Keratinocyte (primary cell): ENCODE data around the gene MARCHF2. TPM values are rescaled to one million over a fixed set of nuclear protein-coding genes. Genes with fewer than 3 reads are reported as not detected.

Experiments used
- DNase-seq: peaks from one replicate; pipeline ENCODE4 v3.0.0-alpha.2; 2011; ENCODE audit warnings: low read depth, missing footprints, low spot score
- FAIRE-seq: peaks from 2 replicates; lab custom pipeline; 2011; peaks lifted over from hg19 to GRCh38; lab: Jason Lieb, UNC
- H2AFZ ChIP-seq: 2 replicates; pipeline ENCODE4 v1.6.0; 2012; ENCODE audit warnings: low read length, control low read depth, inconsistent platforms; ENCODE audit not compliant: control insufficient read depth
- H3K27ac ChIP-seq: 2 replicates; pipeline ENCODE4 v1.5.1; 2011; ENCODE audit warnings: low read length; ENCODE audit not compliant: control insufficient read depth, insufficient read depth
- H3K27me3 ChIP-seq: 3 replicates; pipeline ENCODE4 v1.6.0; 2011; ENCODE audit warnings: low read length; ENCODE audit not compliant: control insufficient read depth, insufficient read depth; ENCODE audit errors: extremely low read depth
- H3K36me3 ChIP-seq, 2 experiments: 2 replicates in 1 of 2; 3 replicates in 1 of 2; pipeline ENCODE4 v1.5.1; 2011; ENCODE audit warnings: low read length in 2 of 2, mild to moderate bottlenecking in 1 of 2; ENCODE audit not compliant: control insufficient read depth in 2 of 2, insufficient read depth in 2 of 2; ENCODE audit errors: extremely low read depth in 1 of 2
- H3K4me1 ChIP-seq: 3 replicates; pipeline ENCODE4 v1.5.1; 2011; ENCODE audit warnings: low read length; ENCODE audit not compliant: control insufficient read depth, insufficient read depth; ENCODE audit errors: extremely low read depth
- H3K4me2 ChIP-seq: 3 replicates; pipeline ENCODE4 v1.6.0; 2011; ENCODE audit warnings: low read depth, low read length; ENCODE audit not compliant: control insufficient read depth, insufficient read depth; ENCODE audit errors: extremely low read depth
- H3K4me3 ChIP-seq, 3 experiments: fragments of 200-600 bp in 1 of 3; sonication (generic) in 1 of 3; 2 replicates in 2 of 3; 3 replicates in 1 of 3; pipeline ENCODE4 v1.5.1; 2011 to 2016; ENCODE audit warnings: low read length in 3 of 3, mild to moderate bottlenecking in 3 of 3, control low read depth in 2 of 3, inconsistent platforms in 1 of 3, low read depth in 1 of 3, mixed read lengths in 1 of 3, mixed run types in 1 of 3, moderate library complexity in 1 of 3; ENCODE audit not compliant: control insufficient read depth in 2 of 3, insufficient read depth in 2 of 3; ENCODE audit errors: extremely low read depth in 1 of 3
- H3K79me2 ChIP-seq: 2 replicates; pipeline ENCODE4 v1.6.0; 2012; ENCODE audit warnings: low read length; ENCODE audit not compliant: control insufficient read depth, insufficient read depth
- H3K9ac ChIP-seq: 3 replicates; pipeline ENCODE4 v1.6.0; 2011; ENCODE audit warnings: low read length; ENCODE audit not compliant: control insufficient read depth, insufficient read depth; ENCODE audit errors: extremely low read depth
- H3K9me1 ChIP-seq: 3 replicates; pipeline ENCODE4 v1.6.0; 2011; ENCODE audit warnings: low read length; ENCODE audit not compliant: control insufficient read depth, insufficient read depth; ENCODE audit errors: extremely low read depth
- H3K9me3 ChIP-seq: 2 replicates; pipeline ENCODE4 v1.5.1; 2012; ENCODE audit warnings: low read depth, low read length; ENCODE audit not compliant: control insufficient read depth
- H4K20me1 ChIP-seq: 3 replicates; pipeline ENCODE4 v1.6.0; 2011; ENCODE audit warnings: low read length; ENCODE audit not compliant: control insufficient read depth, insufficient read depth; ENCODE audit errors: extremely low read depth
- EZH2 ChIP-seq: IDR thresholded peaks from one replicate; pipeline ENCODE4 v1.6.1; 2012; ENCODE audit warnings: inconsistent platforms, mild to moderate bottlenecking, low read length, moderate library complexity
- dilution Hi-C: fragments of 300-500 bp; cut with MboI; formaldehyde crosslinking; loops from one replicate; pipeline ENCODE4 v1.7.0; 2020; ENCODE audit warnings: low sequenced_read_pairs; ENCODE audit not compliant: extremely low pct_ligation_motif_present
- polyA plus RNA-seq, 5 experiments: library from polyadenylated mRNA; depleted of rRNA in 3 of 5; stranded (reverse) in 3 of 5; stranded (forward) in 1 of 5; unstranded in 1 of 5; fragments of >200 nt; gene quantifications; 1 replicate in 1 of 5; 2 replicates in 3 of 5; 3 replicates in 1 of 5; pipeline versions ENCODE4 v1.2.1 to v1.2.3, GENCODE V29; 2011 to 2012; ENCODE audit warnings: missing spikeins in 2 of 5, low read depth in 1 of 5, low replicate concordance in 1 of 5
- TF ChIP-seq, protein P1 (sequence below), 3 experiments: IDR thresholded peaks in 1 of 3; conservative IDR thresholded peaks in 1 of 3; optimal IDR thresholded peaks in 1 of 3; 2 replicates in 2 of 3; 3 replicates in 1 of 3; pipeline versions ENCODE3 to v1.5.1; 2011; ENCODE audit warnings: low read length in 3 of 3, mild to moderate bottlenecking in 3 of 3, moderate library complexity in 2 of 3, control low read depth in 1 of 3, inconsistent platforms in 1 of 3; ENCODE audit not compliant: insufficient read depth in 2 of 3; ENCODE audit errors: extremely low read depth in 1 of 3

The MARCHF2 gene
- polyA plus RNA-seq, 1 donor (not counting 4 experiments of a cell fraction or from before 2014, with no cell fraction given), result 13.7 TPM

DNA sequence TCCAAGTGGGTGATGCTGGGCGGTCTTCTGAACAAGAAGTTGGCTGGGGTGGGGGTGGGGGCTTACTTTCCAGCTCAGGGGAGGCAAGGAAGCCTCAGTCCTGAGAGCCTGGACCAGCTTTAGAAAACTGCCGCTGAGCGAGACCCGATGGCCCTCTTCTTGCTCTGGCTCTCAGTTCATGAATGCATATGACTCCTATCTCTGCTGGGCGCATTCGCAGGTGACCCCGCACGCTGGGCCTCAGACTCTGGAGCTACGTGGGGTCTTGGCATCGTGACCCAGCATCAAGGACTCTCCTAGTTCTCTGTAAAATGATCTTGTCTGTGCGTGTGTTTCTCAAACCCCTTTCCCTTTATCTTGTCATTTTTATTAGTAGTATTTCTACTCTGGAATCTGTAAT, 69.6 kb downstream of the MARCHF2 start:
- FAIRE-seq (no peak), DNase-seq (no peak)
- dilution Hi-C loops, result no loop called here
- Histone ChIP-seq H2AFZ (no peak overlapping the region), H3K9ac (no peak overlapping the region), H3K9me1 (peaks cover 4% of the 10 kb centered on the region), H3K27me3 (no peaks in the 10 kb centered on the region), H3K9me3 (no peaks in the 10 kb centered on the region), H3K79me2 (peaks cover 49% of the 10 kb centered on the region), H3K27ac (no peak overlapping the region), H4K20me1 (peaks cover 23% of the 10 kb centered on the region), H3K4me3 (no peak overlapping the region), H3K4me1 (peaks cover 18% of the 10 kb centered on the region), H3K36me3 (peaks cover 38 to 40% of the 10 kb centered on the region in 2 experiments), H3K4me2 (no peak overlapping the region)
- TF ChIP-seq, protein P1, sequence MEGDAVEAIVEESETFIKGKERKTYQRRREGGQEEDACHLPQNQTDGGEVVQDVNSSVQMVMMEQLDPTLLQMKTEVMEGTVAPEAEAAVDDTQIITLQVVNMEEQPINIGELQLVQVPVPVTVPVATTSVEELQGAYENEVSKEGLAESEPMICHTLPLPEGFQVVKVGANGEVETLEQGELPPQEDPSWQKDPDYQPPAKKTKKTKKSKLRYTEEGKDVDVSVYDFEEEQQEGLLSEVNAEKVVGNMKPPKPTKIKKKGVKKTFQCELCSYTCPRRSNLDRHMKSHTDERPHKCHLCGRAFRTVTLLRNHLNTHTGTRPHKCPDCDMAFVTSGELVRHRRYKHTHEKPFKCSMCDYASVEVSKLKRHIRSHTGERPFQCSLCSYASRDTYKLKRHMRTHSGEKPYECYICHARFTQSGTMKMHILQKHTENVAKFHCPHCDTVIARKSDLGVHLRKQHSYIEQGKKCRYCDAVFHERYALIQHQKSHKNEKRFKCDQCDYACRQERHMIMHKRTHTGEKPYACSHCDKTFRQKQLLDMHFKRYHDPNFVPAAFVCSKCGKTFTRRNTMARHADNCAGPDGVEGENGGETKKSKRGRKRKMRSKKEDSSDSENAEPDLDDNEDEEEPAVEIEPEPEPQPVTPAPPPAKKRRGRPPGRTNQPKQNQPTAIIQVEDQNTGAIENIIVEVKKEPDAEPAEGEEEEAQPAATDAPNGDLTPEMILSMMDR (optimal IDR thresholded peaks at IDR 0.05 in 1 of 3, IDR thresholded peaks at IDR 0.05 in 1 of 3, conservative IDR thresholded peaks at IDR 0.05 in 1 of 3; ENCODE audit: extremely low read depth in 1 of 3, insufficient read depth in 2 of 3, low read length in 3 of 3), result no peak
- TF ChIP-seq EZH2, result no peak

DNA sequence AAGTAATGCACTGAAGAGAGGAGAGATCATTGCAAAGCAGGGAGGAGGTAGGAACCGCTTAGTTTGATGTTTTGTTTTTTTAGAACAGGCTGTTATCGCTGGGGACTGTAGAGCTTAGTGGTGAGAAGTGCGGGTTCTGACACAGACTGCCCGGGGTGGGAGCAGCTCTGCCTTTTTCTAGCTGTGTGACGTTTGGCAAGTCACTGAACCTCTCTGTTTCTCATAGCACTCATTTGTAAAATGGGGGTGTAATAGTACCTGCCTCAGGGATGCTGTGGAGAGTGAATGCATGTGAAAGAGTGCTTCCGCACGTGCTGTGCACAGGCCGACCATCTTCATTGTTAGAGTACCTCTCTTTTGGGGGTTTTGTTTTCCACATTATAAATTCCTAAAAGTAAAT, 70.1 kb downstream of the MARCHF2 start:
- Histone ChIP-seq H3K9me3 (no peaks in the 10 kb centered on the region), H3K4me1 (peaks cover 18% of the 10 kb centered on the region), H3K27ac (no peak overlapping the region), H3K4me2 (no peak overlapping the region), H2AFZ (no peak overlapping the region), H3K79me2 (peaks cover 44% of the 10 kb centered on the region), H3K36me3 (peaks cover 40 to 44% of the 10 kb centered on the region in 2 experiments), H3K9me1 (peaks cover 4% of the 10 kb centered on the region), H3K27me3 (no peaks in the 10 kb centered on the region), H3K4me3 (no peak overlapping the region), H3K9ac (no peak overlapping the region), H4K20me1 (peaks cover 20% of the 10 kb centered on the region)
- FAIRE-seq (no peak), DNase-seq (no peak)
- TF ChIP-seq EZH2, result no peak
- TF ChIP-seq, protein P1 (optimal IDR thresholded peaks at IDR 0.05 in 1 of 3, IDR thresholded peaks at IDR 0.05 in 1 of 3, conservative IDR thresholded peaks at IDR 0.05 in 1 of 3; ENCODE audit: extremely low read depth in 1 of 3, insufficient read depth in 2 of 3, low read length in 3 of 3), result no peak
- dilution Hi-C loops, result no loop called here
